SJCRH30 (cell line): ENCODE measurements around the gene HLA-A. TPM values are rescaled to one million over a fixed set of nuclear protein-coding genes. Genes with fewer than 3 reads are reported as not detected.
"Not testable (repeated sequence)": the region's sequence is repeated elsewhere in the genome, so short reads cannot be mapped to it uniquely, and the experiment has no call there.

Source experiments
- DNase-seq, 2 experiments: peaks; one replicate each; pipeline ENCODE4 v3.0.0-alpha.2; 2015 to 2020
- H3K27ac ChIP-seq: fragments of 250-450 bp; sonication (Bioruptor Pico); 2 replicates; pipeline ENCODE4 v1.5.1; 2020; ENCODE audit warnings: mild to moderate bottlenecking, moderate library complexity
- H3K27me3 ChIP-seq: fragments of 250-450 bp; sonication (Bioruptor Pico); 2 replicates; pipeline ENCODE4 v1.5.1; 2020; ENCODE audit warnings: mild to moderate bottlenecking, moderate library complexity
- H3K36me3 ChIP-seq: fragments of 250-450 bp; sonication (Bioruptor Pico); 2 replicates; pipeline ENCODE4 v1.5.1; 2020; ENCODE audit warnings: mild to moderate bottlenecking, moderate library complexity
- H3K4me1 ChIP-seq: fragments of 250-450 bp; sonication (Bioruptor Pico); 2 replicates; pipeline ENCODE4 v1.5.1; 2020; ENCODE audit warnings: mild to moderate bottlenecking, moderate library complexity
- H3K4me3 ChIP-seq: fragments of 250-450 bp; sonication (Bioruptor Pico); 2 replicates; pipeline ENCODE4 v1.5.1; 2020; ENCODE audit warnings: mild to moderate bottlenecking, moderate library complexity
- H3K9me3 ChIP-seq: fragments of 250-450 bp; sonication (Bioruptor Pico); replicated peaks from 2 replicates; pipeline ENCODE4 v1.5.1; 2020; ENCODE audit warnings: mild to moderate bottlenecking, moderate library complexity
- total RNA-seq: library from RNA; depleted of rRNA; stranded (reverse); fragments of >200 nt; shearing (Covaris generic); gene quantifications from 2 replicates; pipeline ENCODE4 v1.2.3, GENCODE V29; 2014

Gene HLA-A
- total RNA-seq, 1 experiment from 2014 or later: 0.22 TPM

- Histone ChIP-seq H3K27me3 (no peaks in the 10 kb centered on the region), H3K4me1 (no peaks in the 10 kb centered on the region), H3K36me3 (no peaks in the 10 kb centered on the region), H3K27ac (no peak overlapping the region), H3K4me3 (no peak overlapping the region), H3K9me3 (no peaks in the 10 kb centered on the region)
- no peak for DNase-seq
Measured at GRCh38 chr6:29925727-29926412, 16.5 kb upstream of the HLA-A start.

- no peaks in the 10 kb centered on the region for H3K36me3 ChIP-seq
- H3K4me1 ChIP-seq: no peaks in the 10 kb centered on the region
- DNase-seq: no peak
- H3K4me3 ChIP-seq: no peak overlapping the region
- H3K27me3 ChIP-seq: no peaks in the 10 kb centered on the region
- no peak overlapping the region for H3K27ac ChIP-seq
- no peaks in the 10 kb centered on the region for H3K9me3 ChIP-seq
Measured at GRCh38 chr6:29926413-29927274, 15.7 kb upstream of the HLA-A start.

- no peak overlapping the region for H3K27ac ChIP-seq
- H3K4me3 ChIP-seq: no peak overlapping the region
- H3K9me3 ChIP-seq: no peaks in the 10 kb centered on the region
- no peaks in the 10 kb centered on the region for H3K4me1 ChIP-seq
- H3K27me3 ChIP-seq: no peaks in the 10 kb centered on the region
- H3K36me3 ChIP-seq: no peaks in the 10 kb centered on the region
- DNase-seq: no peak
Measured at GRCh38 chr6:29927275-29927569, 15.1 kb upstream of the HLA-A start.

- Histone ChIP-seq H3K36me3 (no peaks in the 10 kb centered on the region), H3K27me3 (no peaks in the 10 kb centered on the region), H3K9me3 (no peaks in the 10 kb centered on the region), H3K4me3 (no peak overlapping the region), H3K4me1 (no peaks in the 10 kb centered on the region), H3K27ac (no peak overlapping the region)
- DNase-seq: no peak
Measured at GRCh38 chr6:29927841-29928388, 14.4 kb upstream of the HLA-A start.

- H3K4me1 ChIP-seq, H3K36me3 ChIP-seq, H3K27ac ChIP-seq, H3K9me3 ChIP-seq, H3K4me3 ChIP-seq, DNase-seq, H3K27me3 ChIP-seq: not testable (repeated sequence)
Measured at GRCh38 chr6:29930047-29930446, 12.3 kb upstream of the HLA-A start.

GRCh38 chr6:29933955-29934354, 8.4 kb upstream of the HLA-A start:
- DNase-seq: no peak

GRCh38 chr6:29935273-29935955, 6.9 kb upstream of the HLA-A start:
- Histone ChIP-seq H3K36me3 (no peaks in the 10 kb centered on the region), H3K9me3 (no peaks in the 10 kb centered on the region), H3K4me1 (no peaks in the 10 kb centered on the region), H3K4me3 (no peak overlapping the region), H3K27ac (no peak overlapping the region), H3K27me3 (no peaks in the 10 kb centered on the region)
- no peak for DNase-seq

More at GRCh38 chr6:29933955-29934354, 8.4 kb upstream of the HLA-A start:
- Histone ChIP-seq H3K9me3 (no peaks in the 10 kb centered on the region), H3K27me3 (no peaks in the 10 kb centered on the region), H3K4me3 (no peak overlapping the region), H3K36me3 (no peaks in the 10 kb centered on the region), H3K4me1 (no peaks in the 10 kb centered on the region), H3K27ac (no peak overlapping the region)

GRCh38 chr6:29938746-29939508, 3.4 kb upstream of the HLA-A start:
- no peaks in the 10 kb centered on the region for H3K36me3 ChIP-seq
- no peak for DNase-seq

GRCh38 chr6:29941016-29941415, 1.3 kb upstream of the HLA-A start:
- no peak for DNase-seq

More at GRCh38 chr6:29938746-29939508, 3.4 kb upstream of the HLA-A start:
- Histone ChIP-seq H3K4me1 (no peaks in the 10 kb centered on the region), H3K27ac (no peak overlapping the region), H3K27me3 (no peaks in the 10 kb centered on the region), H3K9me3 (no peaks in the 10 kb centered on the region), H3K4me3 (no peak overlapping the region)

GRCh38 chr6:29941471-29941870, 861 bp upstream of the HLA-A start:
- Histone ChIP-seq H3K27ac (no peak overlapping the region), H3K27me3 (no peaks in the 10 kb centered on the region), H3K36me3 (no peaks in the 10 kb centered on the region), H3K4me1 (no peaks in the 10 kb centered on the region), H3K4me3 (no peak overlapping the region), H3K9me3 (no peaks in the 10 kb centered on the region)
- DNase-seq: no peak

More at GRCh38 chr6:29941016-29941415, 1.3 kb upstream of the HLA-A start:
- Histone ChIP-seq H3K36me3 (no peaks in the 10 kb centered on the region), H3K4me1 (no peaks in the 10 kb centered on the region), H3K4me3 (no peak overlapping the region), H3K9me3 (no peaks in the 10 kb centered on the region), H3K27ac (no peak overlapping the region), H3K27me3 (no peaks in the 10 kb centered on the region)

GRCh38 chr6:29941916-29942274, 437 bp upstream of the HLA-A start:
- no peak overlapping the region for H3K27ac ChIP-seq
- DNase-seq: no peak
- H3K27me3 ChIP-seq: no peaks in the 10 kb centered on the region
- no peaks in the 10 kb centered on the region for H3K9me3 ChIP-seq
- no peak overlapping the region for H3K4me3 ChIP-seq
- H3K4me1 ChIP-seq: no peaks in the 10 kb centered on the region
- H3K36me3 ChIP-seq: no peaks in the 10 kb centered on the region

- no peaks in the 10 kb centered on the region for H3K9me3 ChIP-seq
- no peaks in the 10 kb centered on the region for H3K27me3 ChIP-seq
- no peak for DNase-seq
- no peaks in the 10 kb centered on the region for H3K4me1 ChIP-seq
- H3K4me3 ChIP-seq: no peak overlapping the region
- H3K27ac ChIP-seq: no peak overlapping the region
- no peaks in the 10 kb centered on the region for H3K36me3 ChIP-seq
Measured at GRCh38 chr6:29943053-29943966, 978 bp downstream of the HLA-A start.

- no peaks in the 10 kb centered on the region for H3K9me3 ChIP-seq
- no peaks in the 10 kb centered on the region for H3K4me1 ChIP-seq
- H3K36me3 ChIP-seq: no peaks in the 10 kb centered on the region
- no peaks in the 10 kb centered on the region for H3K27me3 ChIP-seq
- no peak overlapping the region for H3K4me3 ChIP-seq
- DNase-seq: no peak
- no peak overlapping the region for H3K27ac ChIP-seq
Measured at GRCh38 chr6:29945281-29945820, 3.0 kb downstream of the HLA-A start.
